HepG2 (cell line): ENCODE results near the gene HINFP. TPM values are rescaled to one million over a fixed set of nuclear protein-coding genes. Genes with fewer than 3 reads are reported as not detected.
A peak's percentile ranks its signal among the peaks of the same experiment; 100 is the strongest.

Experiments
- ATAC-seq: fragments of 200-7000 bp; cut with Tn5 transposase; 3 replicates; pipeline ENCODE4 v1.9.1; 2020; ENCODE audit warnings: mild to moderate bottlenecking, moderate library complexity
- BruUV-seq: library from RNA; stranded (reverse); fragments of 400-500 nt; replicated peaks from 2 replicates; lab custom pipeline; 2021; lab: Mats Ljungman, UMichigan
- CTCF ChIA-PET: fragments of 300-600 bp; formaldehyde crosslinking; extraction: SDS; loops from one replicate; lab custom pipeline; 2021; ENCODE audit warnings: low total read pairs, inconsistent platforms, low intra/inter-chr PET ratio; lab: Yijun Ruan, JAX
- POLR2A ChIA-PET: fragments of 350-600 bp; sonication (Branson Sonifier 250); formaldehyde crosslinking; loops from one replicate; lab custom pipeline; 2020; ENCODE audit warnings: antibody characterized with exemption, inconsistent platforms; lab: Yijun Ruan, JAX
- DNase-seq: peaks from one replicate; pipeline ENCODE4 v3.0.0-alpha.2; 2015; ENCODE audit warnings: low spot score
- FAIRE-seq: peaks from 3 replicates; lab custom pipeline; 2011; peaks lifted over from hg19 to GRCh38; lab: Jason Lieb, UNC
- H2AFZ ChIP-seq: one replicate; pipeline ENCODE4 v1.6.1; 2011; ENCODE audit warnings: low read length, inconsistent platforms
- H3K27ac ChIP-seq: fragments of 300-600 bp; 3 replicates; pipeline ENCODE4 v1.8.0; 2011; ENCODE audit warnings: mixed run types, mild to moderate bottlenecking, mixed read lengths, low read length, inconsistent platforms; ENCODE audit not compliant: insufficient read depth; ENCODE audit errors: extremely low read length
- H3K27me3 ChIP-seq, 2 experiments: fragments of 200-600 bp in 1 of 2; 2 replicates in 1 of 2; 3 replicates in 1 of 2; pipeline versions ENCODE4 v1.6.0 to v1.8.0; 2011; ENCODE audit warnings: low read length in 2 of 2, mild to moderate bottlenecking in 2 of 2, moderate library complexity in 2 of 2, inconsistent platforms in 1 of 2; ENCODE audit not compliant: insufficient read depth in 2 of 2, control insufficient read depth in 1 of 2
- H3K36me3 ChIP-seq, 2 experiments: fragments of 200-600 bp in 1 of 2; replicated peaks in 1 of 2; 2 replicates in 1 of 2; 3 replicates in 1 of 2; pipeline versions ENCODE4 v1.5.1 to v1.8.0; 2011; ENCODE audit warnings: low read length in 2 of 2, inconsistent platforms in 1 of 2; ENCODE audit not compliant: insufficient read depth in 2 of 2, control insufficient read depth in 1 of 2
- H3K4me1 ChIP-seq: 2 replicates; pipeline ENCODE4 v1.5.1; 2012; ENCODE audit warnings: low read length, inconsistent platforms; ENCODE audit not compliant: insufficient read depth
- H3K4me2 ChIP-seq: 2 replicates; pipeline ENCODE4 v1.6.0; 2011; ENCODE audit warnings: low read depth, low read length, inconsistent platforms
- H3K4me3 ChIP-seq, 3 experiments: fragments of 200-600 bp in 1 of 3; sonication (generic), shearing (Covaris generic) in 1 of 3; replicated peaks in 1 of 3; 2 replicates each; pipeline ENCODE4 v1.5.1; 2011 to 2016; ENCODE audit warnings: low read length in 3 of 3, inconsistent platforms in 2 of 3, low read depth in 2 of 3, mild to moderate bottlenecking in 2 of 3, control low read depth in 1 of 3, mixed read lengths in 1 of 3; ENCODE audit not compliant: insufficient read depth in 1 of 3
- H3K79me2 ChIP-seq: one replicate; pipeline ENCODE4 v1.6.1; 2011; ENCODE audit warnings: low read length, inconsistent platforms; ENCODE audit not compliant: insufficient read depth
- H3K9ac ChIP-seq: 2 replicates; pipeline ENCODE4 v1.6.0; 2011; ENCODE audit warnings: mild to moderate bottlenecking, low read depth, low read length, inconsistent platforms; ENCODE audit not compliant: insufficient read depth
- H3K9me3 ChIP-seq: 2 replicates; pipeline ENCODE4 v1.5.1; 2012; ENCODE audit warnings: mild to moderate bottlenecking, low read length
- H4K20me1 ChIP-seq: 2 replicates; pipeline ENCODE4 v1.6.0; 2011; ENCODE audit warnings: inconsistent platforms, mild to moderate bottlenecking, low read length, moderate library complexity; ENCODE audit not compliant: insufficient read depth
- GLI4 ChIP-seq: sonication (generic); formaldehyde crosslinking; IDR thresholded peaks from 2 replicates; pipeline ENCODE4 v1.5.1; 2020; ENCODE audit warnings: missing genetic modification reagents, mild to moderate bottlenecking, moderate library complexity, borderline replicate concordance
- HNRNPK ChIP-seq: fragments of 200-400 bp; formaldehyde crosslinking; IDR thresholded peaks from 2 replicates; pipeline ENCODE4 v1.6.1; 2018; ENCODE audit warnings: low read length, low read depth, moderate library complexity, mild to moderate bottlenecking; ENCODE audit not compliant: poor library complexity, severe bottlenecking
- HNRNPLL ChIP-seq: fragments of 200-400 bp; formaldehyde crosslinking; IDR thresholded peaks from 2 replicates; pipeline ENCODE4 v1.6.1; 2017; ENCODE audit warnings: mild to moderate bottlenecking, low read depth, low read length; ENCODE audit not compliant: poor library complexity, severe bottlenecking
- NR0B2 ChIP-seq: sonication (generic); formaldehyde crosslinking; IDR thresholded peaks from 2 replicates; pipeline ENCODE4 v1.4.0; 2020; ENCODE audit warnings: mild to moderate bottlenecking, missing genetic modification reagents
- RNF2 ChIP-seq: fragments of 450-650 bp; conservative IDR thresholded peaks from 2 replicates; pipeline ENCODE4 v1.6.1; 2016; ENCODE audit warnings: low read depth
- ZBTB1 ChIP-seq: sonication (generic); formaldehyde crosslinking; IDR thresholded peaks from 2 replicates; pipeline ENCODE4 v1.4.0; 2020; ENCODE audit warnings: missing genetic modification reagents, borderline replicate concordance
- ZFP91 ChIP-seq: sonication (generic); formaldehyde crosslinking; IDR thresholded peaks from 2 replicates; pipeline ENCODE4 v1.9.0; 2022; ENCODE audit warnings: missing genetic modification reagents, mild to moderate bottlenecking, borderline replicate concordance
- ZNF333 ChIP-seq: sonication (generic); formaldehyde crosslinking; IDR thresholded peaks from 2 replicates; pipeline ENCODE4 v1.4.0; 2020; ENCODE audit warnings: mild to moderate bottlenecking, missing genetic modification reagents, borderline replicate concordance
- ZNF574 ChIP-seq: sonication (generic); formaldehyde crosslinking; IDR thresholded peaks from 2 replicates; pipeline ENCODE4 v1.4.0; 2020; ENCODE audit warnings: missing genetic modification reagents
- ZNF607 ChIP-seq: sonication (generic); formaldehyde crosslinking; IDR thresholded peaks from 2 replicates; pipeline ENCODE4 v1.5.1; 2020; ENCODE audit warnings: missing genetic modification reagents, mild to moderate bottlenecking, borderline replicate concordance
- ZNF749 ChIP-seq: sonication (generic); formaldehyde crosslinking; IDR thresholded peaks from 2 replicates; pipeline ENCODE4 v1.8.0; 2022; ENCODE audit warnings: mild to moderate bottlenecking, missing genetic modification reagents, moderate library complexity, borderline replicate concordance
- WGBS: methylation state at CpG from one replicate; pipeline ENCODE4 v1.1.6; 2017; ENCODE audit warnings: low lambda C conversion rate; 5-methylcytosine and 5-hydroxymethylcytosine counted together
- in situ Hi-C: cut with HindIII; loops from 2 replicates; pipeline ENCODE4 v1.10.0; 2017; ENCODE audit warnings: low pct_unique_long_range_greater_than_20kb; ENCODE audit not compliant: extremely low pct_ligation_motif_present
- intact Hi-C: fragments of 100-400 bp; cut with micrococcal nuclease; formaldehyde crosslinking; loops from one replicate; pipeline ENCODE4 v1.10.0; 2022; ENCODE audit not compliant: unreplicated experiment
- polyA plus RNA-seq, 8 experiments: library from polyadenylated mRNA; depleted of rRNA in 3 of 8; stranded (reverse) in 7 of 8; unstranded in 1 of 8; fragments of >200 nt; fragmentation: Illumina TruSeq in 4 of 8; extraction: Trizol in 4 of 8; gene quantifications; 2 replicates each; pipeline versions ENCODE4 v1.2.1 to v1.2.3, GENCODE V29; 2011 to 2016; ENCODE audit warnings: low read depth in 4 of 8, missing spikeins in 1 of 8, mixed read lengths in 1 of 8; ENCODE audit not compliant: insufficient read depth in 1 of 8
- total RNA-seq, 5 experiments: library from RNA; depleted of rRNA; stranded (reverse); fragments of >200 nt; fragmentation: Illumina TruSeq; extraction: Trizol; gene quantifications; 2 replicates each; pipeline ENCODE4 v1.2.3, GENCODE V29; 2016; ENCODE audit warnings: low read depth in 1 of 5

The HINFP gene
- total and polyA plus RNA-seq, 2 of the 13 experiments (the other 11 are each of a cell fraction or from before 2014, with no cell fraction given): 15.1 to 21.4 TPM

DNA sequence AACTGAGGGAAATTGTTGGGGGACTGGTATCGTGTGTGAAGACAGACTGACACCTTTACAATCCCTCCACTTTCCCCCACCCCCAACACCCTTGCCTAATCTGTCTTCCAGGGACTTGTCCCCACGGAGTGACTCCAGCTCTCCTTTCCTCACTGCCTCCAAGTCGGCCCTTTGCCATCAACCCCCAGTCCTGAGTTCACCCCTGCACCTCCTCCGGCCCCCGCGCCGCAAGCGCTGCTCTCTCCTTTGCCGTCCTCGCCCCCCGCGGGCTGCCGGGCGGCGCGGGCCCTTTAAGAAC is 27.3 kb downstream of the HINFP start:
- Histone ChIP-seq H2AFZ (no peak overlapping the region), H3K79me2 (no peaks in the 10 kb centered on the region), H3K4me3 (peak overlapping the region; percentile 48 to 68 (median 61); a peak in 5 of 6 replicates), H3K9me3 (no peaks in the 10 kb centered on the region), H3K9ac (no peak overlapping the region), H3K27ac (no peak overlapping the region), H3K27me3 (peaks cover 15 to 68% of the 10 kb centered on the region in 2 experiments), H3K4me1 (peaks cover 6% of the 10 kb centered on the region; the same call in 1 of the 2 replicates), H3K4me2 (peak overlapping the region; percentile 66), H3K36me3 (no peaks in the 10 kb centered on the region), H4K20me1 (no peaks in the 10 kb centered on the region)
- TF ChIP-seq ZFP91 (CRISPR knock-in tag): peak; percentile 99
- no peak for TF ChIP-seq ZNF607 (CRISPR knock-in tag)
- TF ChIP-seq RNF2: no peak
- no peak for TF ChIP-seq ZBTB1 (CRISPR knock-in tag)
- intact Hi-C loops: no loop called here
- FAIRE-seq (no peak), ATAC-seq (no peak), DNase-seq (no peak)
- ChIA-PET POLR2A (no interaction called here), CTCF (no interaction called here)
- WGBS: 0% methylated on average over 13 of the region's 16 CpGs
- BruUV-seq: no TSS peak
- in situ Hi-C loops: no loop called here

GRCh38 chr11:119149018-119149785 is 27.8 kb downstream of the HINFP start, which contains the start of gene ABCG4:
ABCG4 (plus strand) TSS chr11:119149052; CDS start chr11:119149966, 914 bp downstream.
- intact Hi-C loops: no loop called here
- no peak for DNase-seq
- Histone ChIP-seq H3K9me3 (no peaks in the 10 kb centered on the region), H3K4me2 (peak within 1 kb of the TSS; percentile 66), H2AFZ (no peak within 1 kb of the TSS), H3K36me3 (no peaks in the 10 kb centered on the region), H3K4me1 (peaks cover 6% of the 10 kb centered on the region; the same call in 1 of the 2 replicates), H3K79me2 (no peaks in the 10 kb centered on the region), H3K27ac (no peak within 1 kb of the TSS), H3K4me3 (peak within 1 kb of the TSS; percentile 48 to 68 (median 61); a peak in 5 of 6 replicates), H4K20me1 (no peaks in the 10 kb centered on the region), H3K27me3 (peaks cover 17 to 74% of the 10 kb centered on the region in 2 experiments), H3K9ac (no peak within 1 kb of the TSS)
- 2% methylated on average over 7 of the region's 73 CpGs for WGBS
- peak; percentile 43 for ATAC-seq
- in situ Hi-C loops: no loop called here
- ChIA-PET POLR2A (no interaction called here), CTCF (no interaction called here)
- no peak for FAIRE-seq
- BruUV-seq: no TSS peak
- TF ChIP-seq NR0B2 (CRISPR knock-in tag) (no peak), ZNF574 (no peak), ZNF333 (CRISPR knock-in tag) (peak; percentile 22; the same call in 1 of the 2 replicates), GLI4 (CRISPR knock-in tag) (no peak), HNRNPLL (peak; percentile 53), HNRNPK (peak; percentile 22), ZNF749 (CRISPR knock-in tag) (no peak)
